K562 (cell line): ENCODE results near the gene MLLT3. TPM values are rescaled to one million over a fixed set of nuclear protein-coding genes. Genes with fewer than 3 reads are reported as not detected.

Source experiments
- ATAC-seq: fragments of 200-7000 bp; cut with Tn5 transposase; 3 replicates; pipeline ENCODE4 v1.9.1; 2020; ENCODE audit warnings: moderate library complexity
- BruUV-seq: library from RNA; stranded (reverse); fragments of 400-500 nt; replicated peaks from 2 replicates; lab custom pipeline; 2021; lab: Mats Ljungman, UMichigan
- CTCF ChIA-PET: fragments of 300-600 bp; formaldehyde crosslinking; extraction: SDS; loops from one replicate; lab custom pipeline; 2021; ENCODE audit warnings: low intra/inter-chr PET ratio; lab: Yijun Ruan, JAX
- POLR2A ChIA-PET: fragments of 300-600, 350-650 bp; sonication (Branson Sonifier 250); formaldehyde crosslinking; extraction: SDS; loops from one replicate; lab custom pipeline; 2021; ENCODE audit warnings: antibody characterized with exemption, inconsistent platforms; lab: Yijun Ruan, JAX
- DNase-seq, 4 experiments: peaks; one replicate each; pipeline versions ENCODE4 v3.0.0 to v3.0.0-alpha.2; 2011 to 2018; ENCODE audit warnings: low spot score in 3 of 4, mixed read lengths in 3 of 4; ENCODE audit errors: extremely low read depth in 1 of 4
- FAIRE-seq: peaks from 2 replicates; lab custom pipeline; 2011; peaks lifted over from hg19 to GRCh38; lab: Jason Lieb, UNC
- H2AFZ ChIP-seq: 2 replicates; pipeline ENCODE4 v1.6.0; 2011; ENCODE audit warnings: low read depth, low read length, control low read depth, inconsistent platforms
- H3K27ac ChIP-seq: fragments of 200-600 bp; 3 replicates; pipeline ENCODE4 v1.8.0; 2011; ENCODE audit warnings: low read depth, mild to moderate bottlenecking, control low read depth, inconsistent platforms, low read length, moderate library complexity, mixed read lengths; ENCODE audit errors: extremely low read depth
- H3K27me3 ChIP-seq, 2 experiments: fragments of 300-600 bp in 1 of 2; 2 replicates in 1 of 2; 3 replicates in 1 of 2; pipeline versions ENCODE4 v1.6.0 to v1.8.0; 2011; ENCODE audit warnings: inconsistent platforms in 2 of 2, low read length in 2 of 2, mild to moderate bottlenecking in 1 of 2, mixed read lengths in 1 of 2, moderate library complexity in 1 of 2; ENCODE audit not compliant: control insufficient read depth in 2 of 2, insufficient read depth in 2 of 2
- H3K36me3 ChIP-seq: fragments of 300-600 bp; 3 replicates; pipeline ENCODE4 v1.8.0; 2011; ENCODE audit warnings: mild to moderate bottlenecking, low read length, inconsistent platforms; ENCODE audit not compliant: control insufficient read depth, insufficient read depth
- H3K4me1 ChIP-seq, 2 experiments: fragments of 200-600 bp in 1 of 2; replicated peaks in 1 of 2; 2 replicates in 1 of 2; 3 replicates in 1 of 2; pipeline versions ENCODE4 v1.5.1 to v1.8.0; 2011; ENCODE audit warnings: inconsistent platforms in 2 of 2, low read length in 2 of 2, mild to moderate bottlenecking in 1 of 2, mixed read lengths in 1 of 2, moderate library complexity in 1 of 2; ENCODE audit not compliant: control insufficient read depth in 2 of 2, insufficient read depth in 2 of 2
- H3K4me2 ChIP-seq: 2 replicates; pipeline ENCODE4 v1.6.1; 2011; ENCODE audit warnings: low read length, control low read depth, inconsistent platforms, mixed read lengths; ENCODE audit not compliant: insufficient read depth
- H3K4me3 ChIP-seq: fragments of 200-600 bp; sonication (generic), shearing (Covaris generic); 2 replicates; pipeline ENCODE4 v1.5.1; 2016; ENCODE audit warnings: control low read depth, inconsistent platforms
- H3K79me2 ChIP-seq: fragments of 200-600 bp; 3 replicates; pipeline ENCODE4 v1.8.0; 2011; ENCODE audit warnings: low read length, inconsistent platforms; ENCODE audit not compliant: control insufficient read depth, insufficient read depth
- H3K9ac ChIP-seq, 2 experiments: 2 replicates each; pipeline versions ENCODE4 v1.6.0 to v1.6.1; 2011; ENCODE audit warnings: low read depth in 2 of 2, low read length in 2 of 2, control low read depth in 1 of 2, inconsistent platforms in 1 of 2, mild to moderate bottlenecking in 1 of 2, mixed read lengths in 1 of 2; ENCODE audit not compliant: insufficient read depth in 1 of 2
- H3K9me1 ChIP-seq: one replicate; pipeline ENCODE4 v1.6.0; 2011; ENCODE audit warnings: inconsistent platforms, mild to moderate bottlenecking, low read length, moderate library complexity; ENCODE audit not compliant: control insufficient read depth, insufficient read depth
- H3K9me3 ChIP-seq: replicated peaks from 2 replicates; pipeline ENCODE4 v1.5.1; 2011; ENCODE audit warnings: low read depth, low read length, inconsistent platforms; ENCODE audit not compliant: control insufficient read depth, insufficient read depth
- H4K20me1 ChIP-seq: replicated peaks from 2 replicates; pipeline ENCODE4 v1.6.1; 2011; ENCODE audit warnings: low read length, inconsistent platforms, mixed read lengths; ENCODE audit not compliant: control insufficient read depth, insufficient read depth
- CBX2 ChIP-seq: fragments of 200-600 bp; sonication (generic); IDR thresholded peaks from one replicate; pipeline ENCODE4 v1.6.1; 2012; ENCODE audit warnings: mild to moderate bottlenecking, low read length, inconsistent platforms; ENCODE audit not compliant: insufficient read depth, poor library complexity, severe bottlenecking
- CREM ChIP-seq: IDR thresholded peaks from 2 replicates; pipeline ENCODE4 v1.6.1; 2014; ENCODE audit warnings: antibody characterized with exemption, low read depth
- IFI16 ChIP-seq: fragments of 250-450 bp; sonication (Bioruptor Pico); IDR thresholded peaks from 2 replicates; pipeline ENCODE4 v2.1.2; 2022; ENCODE audit warnings: mild to moderate bottlenecking, inconsistent platforms
- IRF2 ChIP-seq: sonication (generic); formaldehyde crosslinking; IDR thresholded peaks from 2 replicates; pipeline ENCODE4 v1.8.1; 2022; ENCODE audit warnings: mild to moderate bottlenecking, missing genetic modification reagents
- KLF1 ChIP-seq: fragments of 450-650 bp; IDR thresholded peaks from 2 replicates; pipeline ENCODE4 v1.6.1; 2016; ENCODE audit warnings: missing genetic modification characterization, missing compliant biosample characterization
- SNRNP70 ChIP-seq: fragments of 200-400 bp; formaldehyde crosslinking; optimal IDR thresholded peaks from 2 replicates; pipeline ENCODE3; 2017; ENCODE audit warnings: low read depth, low read length
- ZNF175 ChIP-seq: fragments of 200-800 bp; sonication (Bioruptor generic); IDR thresholded peaks from 2 replicates; pipeline ENCODE4 v1.6.1; 2016; ENCODE audit warnings: low read depth, mild to moderate bottlenecking, missing genetic modification characterization, missing compliant biosample characterization
- ZNF444 ChIP-seq: fragments of 250-450 bp; sonication (Bioruptor Pico); IDR thresholded peaks from 2 replicates; pipeline ENCODE4 v1.4.0; 2020; ENCODE audit warnings: mild to moderate bottlenecking, moderate library complexity
- WGBS: fragments of 100-300 bp; shearing (Covaris generic); methylation state at CpG from one replicate; pipeline ENCODE4 v1.1.6; 2016; ENCODE audit warnings: low coverage, mixed read lengths; ENCODE audit not compliant: insufficient coverage; ENCODE audit errors: missing lambda C conversion rate; 5-methylcytosine and 5-hydroxymethylcytosine counted together
- in situ Hi-C: fragments of 300-500 bp; cut with MboI; formaldehyde crosslinking; loops from 4 replicates; pipeline ENCODE4 v1.15.0; 2018; ENCODE audit warnings: inconsistent platforms, mixed read lengths
- intact Hi-C: fragments of 100-400 bp; cut with micrococcal nuclease; formaldehyde crosslinking; loops from 2 replicates; pipeline ENCODE4 v1.14.2; 2022
- polyA plus RNA-seq, 8 experiments: library from polyadenylated mRNA; depleted of rRNA in 4 of 8; stranded (reverse) in 5 of 8; unstranded in 3 of 8; fragments of >200 nt; fragmentation: Nextera tagmentation in 2 of 8; fragmentation: Illumina TruSeq in 1 of 8; extraction: Ambion mirVana in 2 of 8; extraction: Trizol in 1 of 8; gene quantifications; 2 replicates each; pipeline versions ENCODE4 v1.2.1 to v1.2.3, GENCODE V29; 2011 to 2014; ENCODE audit warnings: inconsistent platforms in 1 of 8, missing spikeins in 1 of 8
- total RNA-seq, 7 experiments: library from RNA; depleted of rRNA in 6 of 7; stranded (reverse); fragments of >200 nt in 6 of 7; fragmentation: Illumina TruSeq in 2 of 7; extraction: Trizol in 2 of 7; gene quantifications; 2 replicates each; pipeline versions ENCODE4 v1.2.1 to v1.2.3, GENCODE V29; 2011 to 2021; ENCODE audit warnings: low replicate concordance in 1 of 7
- TF ChIP-seq, protein P1 (sequence below): conservative IDR thresholded peaks from 2 replicates; pipeline ENCODE4 v1.6.1; 2011; ENCODE audit warnings: low read depth, mild to moderate bottlenecking, low read length; ENCODE audit not compliant: control insufficient read depth
- TF ChIP-seq, protein P2 (sequence below): fragments of 250-450 bp; sonication (Bioruptor Pico); IDR thresholded peaks from 2 replicates; pipeline ENCODE4 v1.4.0; 2020; ENCODE audit warnings: borderline replicate concordance
- TF ChIP-seq, protein P3 (sequence below): fragments of 450-650 bp; formaldehyde crosslinking; IDR thresholded peaks from 2 replicates; pipeline ENCODE4 v1.4.0; 2020; ENCODE audit warnings: mild to moderate bottlenecking, moderate library complexity

MLLT3 gene
- total and polyA plus RNA-seq, 9 of the 15 experiments (the other 6 are each of a cell fraction or from before 2014, with no cell fraction given): 0.07 to 0.42 (median 0.22) TPM; not detected in 4

DNA sequence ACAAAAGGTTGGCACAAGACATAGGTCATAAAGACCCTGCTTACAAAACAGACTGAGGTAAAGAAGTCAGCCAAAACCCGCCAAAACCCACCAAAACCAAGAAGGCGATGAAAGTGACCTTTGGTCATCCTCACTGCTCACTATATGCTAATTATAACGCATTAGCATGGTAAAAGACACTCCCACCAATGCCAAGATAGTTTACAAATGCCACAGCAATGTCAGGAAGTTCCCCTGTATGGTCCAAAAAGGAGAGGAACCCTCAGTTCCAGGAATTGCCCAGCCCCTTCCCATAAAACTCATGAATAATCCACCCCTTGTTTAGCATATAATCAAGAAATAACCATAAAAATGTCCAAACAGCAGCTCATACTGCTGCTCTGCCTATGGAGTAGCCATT, 27.7 kb downstream of the MLLT3 start:
- Histone ChIP-seq H4K20me1 (no peaks in the 10 kb centered on the region), H3K9ac (no peak overlapping the region), H3K27ac (no peak overlapping the region), H2AFZ (no peak overlapping the region), H3K9me3 (no peaks in the 10 kb centered on the region), H3K4me1 (no peaks in the 10 kb centered on the region), H3K9me1 (no peaks in the 10 kb centered on the region), H3K4me2 (no peak overlapping the region), H3K36me3 (no peaks in the 10 kb centered on the region), H3K4me3 (no peak overlapping the region), H3K27me3 (no peaks in the 10 kb centered on the region), H3K79me2 (no peaks in the 10 kb centered on the region)
- ATAC-seq (no peak), DNase-seq (no peak), FAIRE-seq (no peak)
- TF ChIP-seq CBX2 (no peak), IRF2 (CRISPR knock-in tag) (no peak), SNRNP70 (no peak), ZNF175 (CRISPR knock-in tag) (no peak), IFI16 (no peak), KLF1 (no peak), CREM (no peak), ZNF444 (no peak)
- TF ChIP-seq, protein P1, sequence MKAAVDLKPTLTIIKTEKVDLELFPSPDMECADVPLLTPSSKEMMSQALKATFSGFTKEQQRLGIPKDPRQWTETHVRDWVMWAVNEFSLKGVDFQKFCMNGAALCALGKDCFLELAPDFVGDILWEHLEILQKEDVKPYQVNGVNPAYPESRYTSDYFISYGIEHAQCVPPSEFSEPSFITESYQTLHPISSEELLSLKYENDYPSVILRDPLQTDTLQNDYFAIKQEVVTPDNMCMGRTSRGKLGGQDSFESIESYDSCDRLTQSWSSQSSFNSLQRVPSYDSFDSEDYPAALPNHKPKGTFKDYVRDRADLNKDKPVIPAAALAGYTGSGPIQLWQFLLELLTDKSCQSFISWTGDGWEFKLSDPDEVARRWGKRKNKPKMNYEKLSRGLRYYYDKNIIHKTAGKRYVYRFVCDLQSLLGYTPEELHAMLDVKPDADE: no peak
- TF ChIP-seq, protein P2, sequence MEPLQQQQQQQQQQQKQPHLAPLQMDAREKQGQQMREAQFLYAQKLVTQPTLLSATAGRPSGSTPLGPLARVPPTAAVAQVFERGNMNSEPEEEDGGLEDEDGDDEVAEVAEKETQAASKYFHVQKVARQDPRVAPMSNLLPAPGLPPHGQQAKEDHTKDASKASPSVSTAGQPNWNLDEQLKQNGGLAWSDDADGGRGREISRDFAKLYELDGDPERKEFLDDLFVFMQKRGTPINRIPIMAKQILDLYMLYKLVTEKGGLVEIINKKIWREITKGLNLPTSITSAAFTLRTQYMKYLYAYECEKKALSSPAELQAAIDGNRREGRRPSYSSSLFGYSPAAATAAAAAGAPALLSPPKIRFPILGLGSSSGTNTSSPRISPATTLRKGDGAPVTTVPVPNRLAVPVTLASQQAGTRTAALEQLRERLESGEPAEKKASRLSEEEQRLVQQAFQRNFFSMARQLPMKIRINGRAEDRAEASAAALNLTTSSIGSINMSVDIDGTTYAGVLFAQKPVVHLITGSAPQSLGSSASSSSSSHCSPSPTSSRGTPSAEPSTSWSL (CRISPR knock-in tag): no peak
- TF ChIP-seq, protein P3, sequence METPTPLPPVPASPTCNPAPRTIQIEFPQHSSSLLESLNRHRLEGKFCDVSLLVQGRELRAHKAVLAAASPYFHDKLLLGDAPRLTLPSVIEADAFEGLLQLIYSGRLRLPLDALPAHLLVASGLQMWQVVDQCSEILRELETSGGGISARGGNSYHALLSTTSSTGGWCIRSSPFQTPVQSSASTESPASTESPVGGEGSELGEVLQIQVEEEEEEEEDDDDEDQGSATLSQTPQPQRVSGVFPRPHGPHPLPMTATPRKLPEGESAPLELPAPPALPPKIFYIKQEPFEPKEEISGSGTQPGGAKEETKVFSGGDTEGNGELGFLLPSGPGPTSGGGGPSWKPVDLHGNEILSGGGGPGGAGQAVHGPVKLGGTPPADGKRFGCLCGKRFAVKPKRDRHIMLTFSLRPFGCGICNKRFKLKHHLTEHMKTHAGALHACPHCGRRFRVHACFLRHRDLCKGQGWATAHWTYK (CRISPR knock-in tag): no peak
- WGBS: 0% methylated on average over 2 of the region's 3 CpGs
- BruUV-seq: no TSS peak
- intact Hi-C loops (no loop called here), in situ Hi-C loops (no loop called here)
- ChIA-PET CTCF (no interaction called here), POLR2A (no interaction called here)
